Measurements from ENCODE around the gene ADCY3. TPM values are rescaled to one million over a fixed set of nuclear protein-coding genes. Genes with fewer than 3 reads are reported as not detected.

Gene ADCY3
- total RNA-seq, 1 experiment from 2014 or later = 71.1 TPM

DNA sequence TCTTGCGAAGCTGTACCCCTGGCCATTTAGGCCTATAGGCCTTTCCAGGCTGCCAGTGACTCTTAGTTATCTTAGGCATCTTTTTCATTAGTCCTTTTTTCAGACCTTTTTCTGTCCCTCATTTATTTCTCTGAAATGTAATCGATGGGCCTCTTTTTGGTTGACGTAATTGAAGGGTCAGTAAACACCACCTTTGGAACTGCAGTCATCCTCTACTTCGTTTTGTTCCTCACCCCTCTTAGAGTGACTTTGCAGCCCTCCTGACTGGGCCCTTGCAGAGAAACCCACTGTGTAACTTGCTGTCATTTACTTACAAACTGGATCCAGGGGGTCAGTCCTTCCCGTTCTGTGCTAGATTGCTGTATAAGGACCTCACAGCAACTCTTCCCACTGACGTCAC lies 103.6 kb downstream of the ADCY3 start (continued):
- TF ChIP-seq, protein P1, sequence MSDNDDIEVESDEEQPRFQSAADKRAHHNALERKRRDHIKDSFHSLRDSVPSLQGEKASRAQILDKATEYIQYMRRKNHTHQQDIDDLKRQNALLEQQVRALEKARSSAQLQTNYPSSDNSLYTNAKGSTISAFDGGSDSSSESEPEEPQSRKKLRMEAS (IDR thresholded peaks at IDR 0.05) = no peak
- no peak for TF ChIP-seq TCF7L2 (IDR thresholded peaks at IDR 0.05; ENCODE audit: borderline replicate concordance, extremely low read depth, insufficient read depth, insufficient read length)
- no peak for TF ChIP-seq RAD21 (IDR thresholded peaks at IDR 0.05; ENCODE audit: low read depth)
- TF ChIP-seq, protein P2, sequence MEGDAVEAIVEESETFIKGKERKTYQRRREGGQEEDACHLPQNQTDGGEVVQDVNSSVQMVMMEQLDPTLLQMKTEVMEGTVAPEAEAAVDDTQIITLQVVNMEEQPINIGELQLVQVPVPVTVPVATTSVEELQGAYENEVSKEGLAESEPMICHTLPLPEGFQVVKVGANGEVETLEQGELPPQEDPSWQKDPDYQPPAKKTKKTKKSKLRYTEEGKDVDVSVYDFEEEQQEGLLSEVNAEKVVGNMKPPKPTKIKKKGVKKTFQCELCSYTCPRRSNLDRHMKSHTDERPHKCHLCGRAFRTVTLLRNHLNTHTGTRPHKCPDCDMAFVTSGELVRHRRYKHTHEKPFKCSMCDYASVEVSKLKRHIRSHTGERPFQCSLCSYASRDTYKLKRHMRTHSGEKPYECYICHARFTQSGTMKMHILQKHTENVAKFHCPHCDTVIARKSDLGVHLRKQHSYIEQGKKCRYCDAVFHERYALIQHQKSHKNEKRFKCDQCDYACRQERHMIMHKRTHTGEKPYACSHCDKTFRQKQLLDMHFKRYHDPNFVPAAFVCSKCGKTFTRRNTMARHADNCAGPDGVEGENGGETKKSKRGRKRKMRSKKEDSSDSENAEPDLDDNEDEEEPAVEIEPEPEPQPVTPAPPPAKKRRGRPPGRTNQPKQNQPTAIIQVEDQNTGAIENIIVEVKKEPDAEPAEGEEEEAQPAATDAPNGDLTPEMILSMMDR (IDR thresholded peaks at IDR 0.05 in 2 of 3, conservative IDR thresholded peaks at IDR 0.05 in 1 of 3; ENCODE audit: borderline replicate concordance in 1 of 3, insufficient read depth in 1 of 3, low read depth in 2 of 3, low read length in 2 of 3) = no peak
- TF ChIP-seq CEBPB (IDR thresholded peaks at IDR 0.05; ENCODE audit: low read depth) = no peak
- TF ChIP-seq, protein P3, sequence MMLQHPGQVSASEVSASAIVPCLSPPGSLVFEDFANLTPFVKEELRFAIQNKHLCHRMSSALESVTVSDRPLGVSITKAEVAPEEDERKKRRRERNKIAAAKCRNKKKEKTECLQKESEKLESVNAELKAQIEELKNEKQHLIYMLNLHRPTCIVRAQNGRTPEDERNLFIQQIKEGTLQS (IDR thresholded peaks at IDR 0.05) = no peak
- TF ChIP-seq EZH2phosphoT487 (IDR thresholded peaks at IDR 0.05; ENCODE audit: borderline replicate concordance) = no peak
- no peak for TF ChIP-seq SIN3A (IDR thresholded peaks at IDR 0.05; ENCODE audit: low read depth)
- no peak for TF ChIP-seq ZNF274 (IDR thresholded peaks at IDR 0.05; ENCODE audit: low read depth, low read length)
- no peak for TF ChIP-seq EGR1 (IDR thresholded peaks at IDR 0.05; ENCODE audit: low read depth)
- no peak for TF ChIP-seq SRF (IDR thresholded peaks at IDR 0.05; ENCODE audit: low read depth)

DNA sequence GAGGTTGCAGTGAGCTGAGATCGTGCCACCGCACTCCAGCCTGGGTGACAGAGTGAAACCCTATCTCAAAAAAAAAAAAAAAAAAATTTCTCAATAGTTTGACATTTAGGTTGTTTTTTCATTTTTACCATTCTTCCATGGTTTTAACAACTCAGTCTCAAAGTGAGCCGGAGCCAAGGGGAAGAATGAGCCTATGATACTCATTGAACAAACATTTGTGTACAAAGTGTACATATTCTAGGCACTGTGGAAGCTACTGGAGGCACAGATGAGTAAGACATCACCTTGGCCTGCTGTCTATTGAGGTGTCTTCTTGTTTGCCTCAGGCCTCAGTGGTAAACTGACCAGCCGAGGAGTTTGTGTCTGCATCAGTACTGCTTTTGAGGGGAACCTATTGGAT lies 104.9 kb downstream of the ADCY3 start:
- ChIA-PET CTCF (no interaction called here), RAD21 (ENCODE audit: low non-redundant PET in 1 of 2, low total read pairs in 2 of 2, uncharacterized antibody in 2 of 2, unreplicated experiment in 2 of 2) (no interaction called here), POLR2A (no interaction called here)
- Histone ChIP-seq H3K36me3 (ENCODE audit: control insufficient read depth in 1 of 2, insufficient read depth in 2 of 2, low read length in 2 of 2) (peaks cover 30 to 49% of the 10 kb centered on the region in 2 experiments), H3K4me2 (ENCODE audit: low read length) (no peak overlapping the region), H2AFZ (ENCODE audit: low read depth, low read length, poor library complexity, severe bottlenecking) (no peak overlapping the region), H3K9me3 (ENCODE audit: control insufficient read depth in 1 of 2, insufficient read depth in 1 of 2, low read depth in 1 of 2, low read length in 2 of 2) (no peaks in the 10 kb centered on the region), H3K9ac (ENCODE audit: low read length) (no peak overlapping the region), H3K4me3 (replicated peaks in 1 of 2; ENCODE audit: low read depth in 1 of 2, low read length in 2 of 2) (no peak overlapping the region), H3K27ac (ENCODE audit: low read depth, low read length) (no peak overlapping the region), H4K20me1 (ENCODE audit: insufficient read depth) (no peaks in the 10 kb centered on the region), H3K79me2 (ENCODE audit: insufficient read depth, low read length) (peaks cover 48% of the 10 kb centered on the region), H3K27me3 (ENCODE audit: insufficient read depth, low read length) (no peaks in the 10 kb centered on the region), H3K9me2 (ENCODE audit: insufficient read depth) (no peaks in the 10 kb centered on the region), H3K4me1 (ENCODE audit: control insufficient read depth in 1 of 2, insufficient read depth in 2 of 2, low read length in 2 of 2) (no peaks in the 10 kb centered on the region)
- no peak for TF ChIP-seq EGR1 (IDR thresholded peaks at IDR 0.05; ENCODE audit: low read depth)
- no peak for TF ChIP-seq ZNF274 (IDR thresholded peaks at IDR 0.05; ENCODE audit: low read depth, low read length)
- TF ChIP-seq, protein P1 (IDR thresholded peaks at IDR 0.05) = no peak
- TF ChIP-seq POLR2A (IDR thresholded peaks at IDR 0.05; ENCODE audit: borderline replicate concordance, extremely low read depth, insufficient read depth, insufficient read length) = no peak
- no peak for TF ChIP-seq SRF (IDR thresholded peaks at IDR 0.05; ENCODE audit: low read depth)
- no peak for TF ChIP-seq SIN3A (IDR thresholded peaks at IDR 0.05; ENCODE audit: low read depth)
- ATAC-seq (no peak), DNase-seq (ENCODE audit: low read depth, low spot score) (no peak)
- BruUV-seq (replicated peaks) = no TSS peak
- intact Hi-C loops (cut with micrococcal nuclease) = no loop called here

All from HCT116 (cell line).